Fibroblast of pulmonary artery (primary cell): ENCODE results near the gene GPR89B.

Experiments used
- DNase-seq: peaks from one replicate; pipeline ENCODE4 v3.0.0-alpha.2; 2010; ENCODE audit warnings: low read depth
- H3K4me3 ChIP-seq: replicated peaks from 2 replicates; pipeline ENCODE4 v1.5.1; 2011; ENCODE audit warnings: low read depth, mild to moderate bottlenecking, control low read depth, low read length, moderate library complexity
- CTCF ChIP-seq: IDR thresholded peaks from 2 replicates; pipeline ENCODE4 v1.5.1; 2011; ENCODE audit warnings: mild to moderate bottlenecking, control low read depth, low read length, inconsistent platforms; ENCODE audit errors: missing control alignments

GPR89B gene

GRCh38 chr1:147895123-147895522 is 33.1 kb upstream of the GPR89B start:
- TF ChIP-seq CTCF, result no peak
- no peak overlapping the region for H3K4me3 ChIP-seq
- DNase-seq, result peak; percentile 27

DNA sequence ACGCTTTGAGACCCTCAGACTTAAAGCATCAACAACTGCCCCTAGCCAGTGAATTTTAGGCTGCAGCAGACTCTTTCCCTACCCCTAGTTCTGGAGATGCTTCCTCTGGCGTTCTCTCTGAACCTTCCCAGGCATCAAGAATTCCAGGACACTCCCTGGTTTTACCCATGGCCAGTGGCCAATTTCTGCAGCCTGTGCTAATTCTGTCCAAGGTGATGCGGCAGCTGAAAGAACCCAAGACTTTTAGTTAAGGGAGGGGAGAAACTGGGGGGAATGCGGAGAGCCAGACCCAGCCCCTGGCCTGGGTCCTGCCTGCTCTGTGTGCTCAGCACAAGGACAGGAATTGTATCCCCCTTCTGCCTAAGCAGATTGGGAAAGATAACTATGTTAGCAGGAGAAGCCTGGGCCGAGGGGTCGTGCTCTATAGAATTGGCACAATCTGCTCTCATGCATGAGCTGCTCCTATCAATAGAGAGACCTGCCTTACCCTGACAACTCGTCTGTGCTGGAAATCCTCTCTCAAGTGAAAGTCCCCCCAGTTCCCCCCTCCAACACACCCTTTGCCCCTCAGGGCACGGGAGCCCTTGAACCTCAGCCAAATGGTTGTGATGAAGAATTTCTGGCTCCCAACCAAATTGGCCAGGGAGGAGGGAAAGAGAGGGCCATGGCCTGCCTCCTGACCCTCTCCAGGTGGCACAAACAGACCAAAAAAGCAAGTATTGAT is 31.0 kb upstream of the GPR89B start:
- DNase-seq, result no peak
- H3K4me3 ChIP-seq, result no peak overlapping the region
- TF ChIP-seq CTCF, result no peak

DNA sequence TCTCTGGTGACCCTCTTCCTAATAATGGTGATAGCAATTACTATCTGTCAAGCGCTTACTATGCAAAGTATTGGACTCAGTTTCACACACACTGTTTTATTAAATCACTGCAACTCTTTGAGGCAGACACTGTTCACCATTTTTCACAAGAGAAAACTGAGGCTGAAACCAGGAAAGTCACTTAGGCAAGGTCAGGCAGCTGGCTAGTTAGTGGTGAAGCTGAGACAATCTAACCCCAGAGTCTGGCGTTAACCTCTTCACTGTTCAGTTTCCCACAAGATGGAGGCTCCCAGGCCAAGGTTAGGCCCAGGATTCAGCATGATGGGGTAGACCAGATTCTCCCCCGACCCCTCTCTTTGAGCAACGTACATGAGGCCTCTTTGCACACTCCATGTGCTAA is 30.4 kb upstream of the GPR89B start:
- TF ChIP-seq CTCF, result no peak
- no peak overlapping the region for H3K4me3 ChIP-seq
- DNase-seq, result no peak

- no peak for DNase-seq
- no peak for TF ChIP-seq CTCF
- H3K4me3 ChIP-seq, result no peak within 1 kb of the TSS
Observed at GRCh38 chr1:147902253-147902845, 25.9 kb upstream of the GPR89B start, which contains the start of gene GJA8. TSS of gene GJA8 (plus strand) at chr1:147902795. CDS start at chr1:147907956, 5,161 bp downstream.

DNA sequence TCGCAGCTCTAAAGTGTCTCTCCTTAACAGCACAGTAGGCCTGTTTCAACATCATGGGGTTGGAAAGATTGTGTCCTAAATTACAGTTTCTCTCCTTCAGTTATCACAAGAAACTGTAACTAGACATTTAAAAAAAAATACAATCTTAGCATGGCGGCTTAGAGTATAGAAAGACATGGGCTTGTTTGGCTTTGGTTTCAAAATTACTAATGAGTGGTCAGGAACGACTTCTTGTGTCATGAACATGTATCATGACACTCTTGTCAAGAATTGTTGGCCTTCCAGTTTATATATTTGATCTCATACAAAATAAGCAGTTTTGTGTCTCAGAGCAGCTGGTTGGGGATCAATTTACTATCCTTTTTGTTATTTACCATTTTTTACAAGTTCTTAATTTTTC is 23.5 kb upstream of the GPR89B start:
- no peak overlapping the region for H3K4me3 ChIP-seq
- no peak for TF ChIP-seq CTCF
- no peak for DNase-seq

GRCh38 chr1:147907786-147908509 is 20.3 kb upstream of the GPR89B start:
- no peak overlapping the region for H3K4me3 ChIP-seq
- no peak for TF ChIP-seq CTCF
- DNase-seq, result no peak
